B cell (primary cell): ENCODE measurements around the gene PPP2R5C. TPM values are rescaled to one million over a fixed set of nuclear protein-coding genes. Genes with fewer than 3 reads are reported as not detected.

ENCODE experiments used
- ATAC-seq: fragments of 200-7000 bp; cut with Tn5 transposase; one replicate; pipeline ENCODE4 v1.10.0; 2021; ENCODE audit warnings: low read depth, mild to moderate bottlenecking, moderate number of reproducible peaks, moderate library complexity
- CTCF ChIA-PET: fragments of 350-600 bp; sonication (Branson Sonifier 250); formaldehyde crosslinking; loops from one replicate; lab custom pipeline; 2021; ENCODE audit warnings: antibody characterized with exemption, inconsistent platforms; lab: Charles Lee
- POLR2A ChIA-PET: fragments of 350-600 bp; sonication (Branson Sonifier 250); formaldehyde crosslinking; loops from one replicate; lab custom pipeline; 2021; ENCODE audit warnings: antibody characterized with exemption; lab: Charles Lee
- DNase-seq: peaks from one replicate; pipeline ENCODE4 v3.0.0; 2013
- H2AFZ ChIP-seq: 2 replicates; pipeline ENCODE4 v1.6.1; 2012; ENCODE audit warnings: mild to moderate bottlenecking, low read depth, low read length; ENCODE audit not compliant: insufficient read depth, poor library complexity, severe bottlenecking
- H3K27ac ChIP-seq, 2 donors: 1 replicate in 1 of 2; 2 replicates in 1 of 2; pipeline ENCODE4 v1.5.1; 2012 to 2013; ENCODE audit warnings: low read length in 2 of 2, mild to moderate bottlenecking in 2 of 2, moderate library complexity in 1 of 2
- H3K27me3 ChIP-seq, 4 experiments: fragments of 200-600 bp in 1 of 4; sonication (generic) in 1 of 4; replicated peaks in 1 of 4; 1 replicate in 2 of 4; 2 replicates in 2 of 4; pipeline versions ENCODE4 v1.6.1 to v1.7.0; 2013 to 2016; ENCODE audit warnings: low read length in 3 of 4, mild to moderate bottlenecking in 2 of 4, mixed read lengths in 1 of 4, moderate library complexity in 1 of 4; ENCODE audit not compliant: insufficient read depth in 4 of 4, control insufficient read depth in 3 of 4; ENCODE audit errors: control extremely low read depth in 1 of 4
- H3K36me3 ChIP-seq, 2 experiments: replicated peaks in 1 of 2; 1 replicate in 1 of 2; 2 replicates in 1 of 2; pipeline versions ENCODE4 v1.6.1 to v1.7.1; 2013; ENCODE audit warnings: low read length in 1 of 2; ENCODE audit not compliant: insufficient read depth in 2 of 2, control insufficient read depth in 1 of 2; ENCODE audit errors: control extremely low read depth in 1 of 2, extremely low read depth in 1 of 2
- H3K4me1 ChIP-seq, 2 donors: fragments of 200-600 bp in 1 of 2; sonication (generic) in 1 of 2; 1 replicate in 1 of 2; 2 replicates in 1 of 2; pipeline versions ENCODE4 v1.5.1 to v1.6.1; 2013 to 2017; ENCODE audit warnings: low read length in 2 of 2; ENCODE audit not compliant: control insufficient read depth in 2 of 2, insufficient read depth in 2 of 2
- H3K4me2 ChIP-seq: replicated peaks from 2 replicates; pipeline ENCODE3; 2012; ENCODE audit warnings: mild to moderate bottlenecking, low read depth, low read length; ENCODE audit not compliant: poor library complexity, severe bottlenecking
- H3K4me3 ChIP-seq, 5 experiments: fragments of 200-600 bp in 1 of 5; sonication (generic) in 1 of 5; 1 replicate in 3 of 5; 2 replicates in 2 of 5; pipeline versions ENCODE4 v1.5.1 to v1.7.0; 2011 to 2016; ENCODE audit warnings: low read length in 4 of 5, mild to moderate bottlenecking in 4 of 5, low read depth in 2 of 5, control low read depth in 1 of 5, moderate library complexity in 1 of 5; ENCODE audit not compliant: insufficient read depth in 1 of 5; ENCODE audit errors: control extremely low read depth in 1 of 5, extremely low read depth in 1 of 5
- H3K79me2 ChIP-seq: fragments of 200-600 bp; sonication (generic); one replicate; pipeline ENCODE4 v1.6.0; 2016; ENCODE audit warnings: low read length; ENCODE audit not compliant: control insufficient read depth, insufficient read depth
- H3K9ac ChIP-seq: fragments of 200-600 bp; sonication (generic); 2 replicates; pipeline ENCODE4 v1.6.1; 2017; ENCODE audit warnings: mild to moderate bottlenecking, low read length, moderate library complexity
- H3K9me3 ChIP-seq, 3 donors: one replicate each; pipeline versions ENCODE4 v1.6.1 to v1.7.1; 2013; ENCODE audit warnings: low read length in 2 of 3; ENCODE audit not compliant: control insufficient read depth in 2 of 3, insufficient read depth in 1 of 3; ENCODE audit errors: control extremely low read depth in 1 of 3
- H4K20me1 ChIP-seq: 2 replicates; pipeline ENCODE4 v1.6.0; 2012; ENCODE audit warnings: mild to moderate bottlenecking, low read length; ENCODE audit not compliant: insufficient read depth, control insufficient read depth, poor library complexity, severe bottlenecking
- H3K27ac Mint-ChIP-seq: one replicate; pipeline ENCODE4 v1.8.0; 2021; ENCODE audit warnings: mixed read lengths
- H3K27me3 Mint-ChIP-seq: one replicate; pipeline ENCODE4 v1.8.0; 2021; ENCODE audit warnings: mixed read lengths
- H3K4me1 Mint-ChIP-seq: one replicate; pipeline ENCODE4 v1.8.0; 2021; ENCODE audit warnings: mixed read lengths
- H3K4me3 Mint-ChIP-seq: one replicate; pipeline ENCODE4 v1.8.0; 2021; ENCODE audit warnings: mixed read lengths
- H3K9me3 Mint-ChIP-seq: one replicate; pipeline ENCODE4 v1.8.0; 2022; ENCODE audit warnings: mixed read lengths; ENCODE audit not compliant: insufficient read depth
- CTCF ChIP-seq: fragments of 200-600 bp; IDR thresholded peaks from one replicate; pipeline ENCODE4 v1.8.0; 2022; ENCODE audit warnings: antibody characterized with exemption, mild to moderate bottlenecking
- EZH2 ChIP-seq: IDR thresholded peaks from 2 replicates; pipeline ENCODE4 v1.6.1; 2012; ENCODE audit warnings: borderline replicate concordance, low read depth, mild to moderate bottlenecking, moderate library complexity, low read length; ENCODE audit not compliant: insufficient read depth, poor library complexity, severe bottlenecking
- WGBS: methylation state at CpG from one replicate; pipeline ENCODE4 v1.1.5; 2013; ENCODE audit warnings: missing lambda C conversion rate; ENCODE audit not compliant: insufficient coverage; 5-methylcytosine and 5-hydroxymethylcytosine counted together
- intact Hi-C: fragments of 100-400 bp; cut with micrococcal nuclease; formaldehyde crosslinking; loops from one replicate; pipeline ENCODE4 v1.10.0; 2022
- polyA plus RNA-seq: library from polyadenylated mRNA; depleted of rRNA; stranded (reverse); fragments of >200 nt; gene quantifications from 2 replicates; pipeline ENCODE4 v1.2.3, GENCODE V29; 2012
- total RNA-seq, 2 donors: library from RNA; stranded (reverse); fragments of 120-200 nt in 1 of 2; gene quantifications; 1 replicate in 1 of 2; 2 replicates in 1 of 2; pipeline versions ENCODE4 v1.2.3 to v1.2.4, GENCODE V29; 2013 to 2022

Gene PPP2R5C
- total and polyA plus RNA-seq, 2 donors (not counting 1 experiment from before 2014, with no cell fraction given) = 91.7 to 330 TPM

GRCh38 chr14:101808894-101809670 lies 47.6 kb downstream of the PPP2R5C start:
- peak overlapping the region; percentile 92 for H3K4me3 Mint-ChIP-seq
- peak overlapping the region; percentile 77 for H2AFZ ChIP-seq
- H3K27ac Mint-ChIP-seq = peak overlapping the region; percentile 98
- peaks cover 56% of the 10 kb centered on the region for H3K79me2 ChIP-seq
- H4K20me1 ChIP-seq = peaks cover 13% of the 10 kb centered on the region
- H3K4me2 ChIP-seq = peak overlapping the region; percentile 76
- H3K9me3 Mint-ChIP-seq = no peaks in the 10 kb centered on the region
- TF ChIP-seq CTCF (no peak), EZH2 (no peak)
- H3K9ac ChIP-seq = peak overlapping the region; percentile 98
- intact Hi-C loops = loop anchor here (1.0 kb wide), 1 partner anchor 139 kb away; no protein-coding TSS in a partner anchor
- H3K4me1 Mint-ChIP-seq = peaks cover 36% of the 10 kb centered on the region
- ATAC-seq (no peak), DNase-seq (no peak)
- H3K4me3 ChIP-seq = peak overlapping the region; percentile 80 to 100 (median 97)
- WGBS = no CpG with 5 or more reads among the region's 6 CpGs
- H3K4me1 ChIP-seq = peaks cover 32 to 38% of the 10 kb centered on the region in 2 donors
- peaks cover 0 to 1% (median 0%) of the 10 kb centered on the region in 3 donors for H3K9me3 ChIP-seq
- no peaks in the 10 kb centered on the region for H3K27me3 Mint-ChIP-seq
- ChIA-PET POLR2A (interaction anchor here (0.6 to 8.5 kb wide), 13 partner anchors 11 to 139 kb away, joined by 3 to 90 read pairs (median 6); partner anchors contain the start of gene PPP2R5C), CTCF (interaction anchor here (0.7 to 6.4 kb wide), 20 partner anchors 8 to 288 kb away, joined by 3 to 53 read pairs (median 5); no protein-coding TSS in a partner anchor)
- H3K27me3 ChIP-seq = no peaks in the 10 kb centered on the region
- peak overlapping the region; percentile 95 to 100 for H3K27ac ChIP-seq
- peaks cover 0 to 22% of the 10 kb centered on the region in 2 experiments for H3K36me3 ChIP-seq
